Measurements from ENCODE around the gene NEO1. TPM values are rescaled to one million over a fixed set of nuclear protein-coding genes. Genes with fewer than 3 reads are reported as not detected.

The NEO1 gene
- total RNA-seq, 2 experiments from 2014 or later = 4.3 to 4.4 TPM

- H3K4me3 Mint-ChIP-seq = no peak overlapping the region
- no peaks in the 10 kb centered on the region for H3K4me1 Mint-ChIP-seq (ENCODE audit: low read depth)
- H3K27ac Mint-ChIP-seq = no peak overlapping the region
- H3K36me3 Mint-ChIP-seq (ENCODE audit: low read depth) = no peaks in the 10 kb centered on the region
- no peaks in the 10 kb centered on the region for H3K27me3 Mint-ChIP-seq (ENCODE audit: low read depth)
- CTCF ChIA-PET = interaction anchor here (0.6 kb wide), 1 partner anchor 82 kb away, joined by 3 read pairs; no protein-coding TSS in a partner anchor
- intact Hi-C loops (cut with micrococcal nuclease) = no loop called here
- DNase-seq = no peak
- no peaks in the 10 kb centered on the region for H3K9me3 Mint-ChIP-seq
Measured at GRCh38 chr15:73130830-73131229, 78.6 kb downstream of the NEO1 start.

DNA sequence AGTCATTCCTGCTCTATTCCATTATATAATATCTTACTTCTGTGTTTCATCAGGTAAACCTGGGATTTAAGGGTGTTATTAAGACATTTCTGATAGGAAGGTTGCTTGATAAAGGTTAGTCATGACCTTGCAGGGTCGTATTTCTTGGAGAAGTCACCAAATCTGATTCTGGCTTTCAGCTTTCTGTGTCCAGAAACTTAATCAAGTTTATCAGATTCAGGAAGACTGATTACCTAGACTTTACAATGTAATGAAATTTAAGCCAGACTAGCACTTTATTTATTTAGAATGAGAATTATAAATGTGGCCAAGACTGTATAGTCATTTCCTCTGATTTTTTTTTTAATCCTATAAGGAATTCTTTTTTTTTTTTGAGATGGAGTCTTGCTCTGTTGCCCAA is 81.9 kb downstream of the NEO1 start:
- Mint-ChIP-seq H3K36me3 (ENCODE audit: low read depth) (no peaks in the 10 kb centered on the region), H3K9me3 (no peaks in the 10 kb centered on the region), H3K4me1 (ENCODE audit: low read depth) (no peaks in the 10 kb centered on the region), H3K27ac (no peak overlapping the region), H3K4me3 (no peak overlapping the region), H3K27me3 (ENCODE audit: low read depth) (no peaks in the 10 kb centered on the region)
- CTCF ChIA-PET = interaction anchor here (1.3 kb wide), 1 partner anchor 12 kb away, joined by 3 read pairs; no protein-coding TSS in a partner anchor
- no peak for DNase-seq
- intact Hi-C loops (cut with micrococcal nuclease) = no loop called here

DNA sequence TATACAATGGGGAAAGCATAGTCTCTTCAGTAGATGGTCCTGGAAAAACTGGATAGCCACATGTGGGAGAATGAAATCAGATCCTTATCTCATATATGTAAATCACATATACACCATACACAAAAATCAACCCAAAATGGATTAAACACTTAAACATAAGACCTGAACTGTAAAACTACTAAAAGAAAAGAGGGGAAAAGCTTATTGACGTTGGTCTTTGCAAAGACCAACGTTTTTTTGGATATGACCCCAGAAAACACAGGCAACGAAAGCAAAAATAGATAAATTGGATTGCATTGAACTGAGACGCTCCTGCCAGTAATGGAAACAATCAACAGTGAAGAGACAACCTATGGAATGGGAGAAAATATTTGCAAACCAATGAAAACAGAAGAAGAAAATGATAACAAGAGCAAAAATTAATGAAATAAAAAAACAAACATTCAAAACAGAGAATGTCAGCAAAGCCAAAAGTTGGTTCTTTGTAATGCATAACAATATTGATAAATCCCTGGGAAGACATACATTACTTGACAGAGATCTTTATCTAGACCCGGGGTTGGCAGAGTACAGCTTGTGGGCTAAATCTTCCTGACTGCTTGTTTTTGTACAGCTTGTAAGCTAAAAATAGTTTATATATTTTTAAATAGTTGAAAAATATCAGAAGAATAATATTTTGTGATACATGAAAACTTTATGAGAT is 86.9 kb downstream of the NEO1 start:
- Mint-ChIP-seq H3K36me3 (ENCODE audit: low read depth) (peaks cover 2% of the 10 kb centered on the region), H3K4me3 (no peak overlapping the region), H3K9me3 (no peaks in the 10 kb centered on the region), H3K27ac (no peak overlapping the region), H3K4me1 (ENCODE audit: low read depth) (peaks cover 24% of the 10 kb centered on the region), H3K27me3 (ENCODE audit: low read depth) (no peaks in the 10 kb centered on the region)
- CTCF ChIA-PET = interaction anchor here (0.6 kb wide), 2 partner anchors 21 to 57 kb away, joined by 3 read pairs; no protein-coding TSS in a partner anchor
- DNase-seq = no peak
- intact Hi-C loops (cut with micrococcal nuclease) = no loop called here

DNA sequence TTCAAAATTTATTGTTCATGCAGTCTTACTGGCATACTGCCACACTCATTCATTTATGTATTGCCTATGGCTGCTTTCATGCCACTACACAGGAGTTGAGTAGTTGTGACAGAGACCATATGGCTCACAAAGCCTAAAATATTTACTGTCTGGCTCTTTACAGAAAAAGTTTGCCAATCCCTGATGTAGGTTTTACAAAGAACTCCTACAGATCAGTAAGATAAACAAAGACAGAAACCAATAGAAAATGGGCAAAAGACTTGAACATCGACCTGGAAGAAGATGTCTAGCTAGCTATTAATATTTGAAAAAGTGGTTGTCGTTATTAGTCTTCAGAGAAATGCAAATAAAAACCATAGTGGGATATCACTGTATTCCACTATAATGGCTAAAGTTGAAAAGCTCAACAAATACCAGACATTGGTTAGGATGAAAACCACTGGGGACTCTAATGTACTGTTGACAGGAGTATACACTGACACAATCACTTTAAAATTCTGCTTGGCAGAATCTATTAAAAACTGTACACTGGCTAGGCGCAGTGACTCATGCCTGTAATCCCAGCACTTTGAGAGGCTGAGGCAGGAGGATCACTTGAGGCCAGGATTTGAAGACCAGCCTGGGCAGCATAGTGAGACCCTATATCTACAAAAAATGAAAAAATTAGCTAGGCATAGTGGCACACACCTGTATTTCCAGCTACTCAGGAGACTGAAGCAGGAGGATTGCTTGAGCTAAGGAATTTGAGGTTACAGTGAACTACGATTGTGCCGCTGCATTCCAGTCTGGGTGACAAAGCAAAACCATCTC is 87.7 kb downstream of the NEO1 start:
- Mint-ChIP-seq H3K9me3 (no peaks in the 10 kb centered on the region), H3K4me3 (no peak overlapping the region), H3K27me3 (ENCODE audit: low read depth) (no peaks in the 10 kb centered on the region), H3K36me3 (ENCODE audit: low read depth) (peaks cover 2% of the 10 kb centered on the region), H3K27ac (no peak overlapping the region), H3K4me1 (ENCODE audit: low read depth) (peaks cover 29% of the 10 kb centered on the region)
- CTCF ChIA-PET = no interaction called here
- no peak for DNase-seq
- intact Hi-C loops (cut with micrococcal nuclease) = no loop called here

GRCh38 chr15:73141216-73141900 is 89.1 kb downstream of the NEO1 start:
- no peaks in the 10 kb centered on the region for H3K9me3 Mint-ChIP-seq
- CTCF ChIA-PET = interaction anchor here (1.0 kb wide), 1 partner anchor 29 kb away, joined by 3 read pairs; no protein-coding TSS in a partner anchor
- peaks cover 29% of the 10 kb centered on the region for H3K4me1 Mint-ChIP-seq (ENCODE audit: low read depth)
- peaks cover 2% of the 10 kb centered on the region for H3K36me3 Mint-ChIP-seq (ENCODE audit: low read depth)
- no peak overlapping the region for H3K27ac Mint-ChIP-seq
- no peak for DNase-seq
- H3K4me3 Mint-ChIP-seq = no peak overlapping the region
- H3K27me3 Mint-ChIP-seq (ENCODE audit: low read depth) = no peaks in the 10 kb centered on the region
- intact Hi-C loops (cut with micrococcal nuclease) = no loop called here

- Mint-ChIP-seq H3K9me3 (no peaks in the 10 kb centered on the region), H3K27ac (peak overlapping the region; percentile 63), H3K36me3 (ENCODE audit: low read depth) (peaks cover 2% of the 10 kb centered on the region), H3K27me3 (ENCODE audit: low read depth) (no peaks in the 10 kb centered on the region), H3K4me1 (ENCODE audit: low read depth) (peaks cover 29% of the 10 kb centered on the region), H3K4me3 (no peak overlapping the region)
- DNase-seq = peak; percentile 10
- CTCF ChIA-PET = interaction anchor here (0.6 to 1.0 kb wide), 2 partner anchors 30 to 354 kb away, joined by 3 read pairs; no protein-coding TSS in a partner anchor
- intact Hi-C loops (cut with micrococcal nuclease) = loop anchor here (2.0 kb wide), 1 partner anchor 554 kb away; no protein-coding TSS in a partner anchor
Measured at GRCh38 chr15:73142802-73143762, 90.8 kb downstream of the NEO1 start.

DNA sequence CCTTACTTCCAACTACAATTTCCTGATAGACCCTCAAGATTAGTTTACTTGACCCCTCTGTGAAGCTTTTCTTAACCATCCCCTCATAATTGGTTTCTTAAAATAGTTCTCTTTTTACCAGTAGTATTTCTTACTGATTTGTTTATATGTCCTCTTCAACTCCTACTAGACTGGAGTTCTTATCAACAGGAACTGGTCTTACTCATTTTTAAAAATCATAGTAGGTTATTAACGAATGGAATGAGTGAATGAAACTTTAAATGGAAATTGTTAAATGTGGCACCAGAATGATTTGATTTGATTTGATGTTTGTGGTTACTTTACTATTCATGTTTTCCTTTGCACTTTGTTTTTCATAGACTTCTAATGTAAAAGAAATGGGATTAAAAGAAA is 91.5 kb downstream of the NEO1 start:
- peaks cover 2% of the 10 kb centered on the region for H3K36me3 Mint-ChIP-seq (ENCODE audit: low read depth)
- no peak overlapping the region for H3K4me3 Mint-ChIP-seq
- intact Hi-C loops (cut with micrococcal nuclease) = loop anchor here (2.0 kb wide), 1 partner anchor 553 kb away; no protein-coding TSS in a partner anchor
- no peak for DNase-seq
- CTCF ChIA-PET = no interaction called here
- H3K27me3 Mint-ChIP-seq (ENCODE audit: low read depth) = no peaks in the 10 kb centered on the region
- H3K27ac Mint-ChIP-seq = peak overlapping the region; percentile 63
- no peaks in the 10 kb centered on the region for H3K9me3 Mint-ChIP-seq
- peaks cover 29% of the 10 kb centered on the region for H3K4me1 Mint-ChIP-seq (ENCODE audit: low read depth)

DNA sequence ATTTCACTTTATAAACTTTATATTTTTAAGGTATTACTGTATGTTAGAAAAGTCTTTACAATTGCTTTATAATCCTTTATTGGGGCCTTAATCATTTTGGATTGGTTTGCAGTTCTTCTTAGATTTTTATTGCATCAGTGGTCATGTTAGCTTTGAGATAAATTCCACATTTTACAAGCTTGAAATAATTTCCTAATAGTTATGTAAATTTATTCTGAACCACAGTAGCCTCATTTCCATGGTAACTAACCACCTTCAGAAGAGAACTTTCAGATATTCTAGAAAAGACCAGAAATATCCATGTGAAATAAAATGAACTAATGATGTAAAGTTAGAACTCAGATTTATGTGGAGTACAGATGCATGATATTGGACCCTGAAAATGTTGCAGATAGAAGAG is 94.2 kb downstream of the NEO1 start:
- Mint-ChIP-seq H3K9me3 (peaks cover 7% of the 10 kb centered on the region), H3K4me1 (ENCODE audit: low read depth) (peaks cover 29% of the 10 kb centered on the region), H3K27me3 (ENCODE audit: low read depth) (no peaks in the 10 kb centered on the region), H3K4me3 (no peak overlapping the region), H3K27ac (no peak overlapping the region), H3K36me3 (ENCODE audit: low read depth) (peaks cover 4% of the 10 kb centered on the region)
- intact Hi-C loops (cut with micrococcal nuclease) = no loop called here
- CTCF ChIA-PET = interaction anchor here (0.6 to 1.3 kb wide), 2 partner anchors 12 to 64 kb away, joined by 3 to 5 read pairs; no protein-coding TSS in a partner anchor
- no peak for DNase-seq

DNA sequence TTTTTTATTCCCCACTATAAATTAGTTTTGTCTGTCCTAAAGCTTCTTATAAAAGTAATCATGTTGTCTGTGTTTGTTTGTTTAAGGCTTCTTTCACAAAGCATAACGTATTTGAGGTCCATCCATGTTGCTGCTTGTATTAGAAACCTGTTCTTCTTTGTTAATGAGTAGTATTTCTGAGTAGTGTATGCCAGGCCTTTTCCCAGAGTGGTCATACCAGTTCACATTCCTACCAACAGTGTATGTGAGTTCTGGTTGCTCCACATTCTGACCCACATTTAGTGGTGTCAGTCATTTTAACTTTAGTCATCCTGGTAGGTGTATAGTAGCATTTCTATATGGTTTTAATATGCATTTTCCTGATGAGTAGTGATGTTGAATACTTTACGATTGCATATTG is 98.6 kb downstream of the NEO1 start:
- H3K9me3 Mint-ChIP-seq = peaks cover 26% of the 10 kb centered on the region
- no peak overlapping the region for H3K27ac Mint-ChIP-seq
- H3K4me1 Mint-ChIP-seq (ENCODE audit: low read depth) = no peaks in the 10 kb centered on the region
- CTCF ChIA-PET = interaction anchor here (1.1 kb wide), 1 partner anchor 23 kb away, joined by 3 read pairs; no protein-coding TSS in a partner anchor
- H3K4me3 Mint-ChIP-seq = no peak overlapping the region
- no peaks in the 10 kb centered on the region for H3K27me3 Mint-ChIP-seq (ENCODE audit: low read depth)
- DNase-seq = no peak
- intact Hi-C loops (cut with micrococcal nuclease) = no loop called here
- H3K36me3 Mint-ChIP-seq (ENCODE audit: low read depth) = peaks cover 6% of the 10 kb centered on the region

GRCh38 chr15:73153024-73153423 is 100.8 kb downstream of the NEO1 start:
- intact Hi-C loops (cut with micrococcal nuclease) = no loop called here
- Mint-ChIP-seq H3K27me3 (ENCODE audit: low read depth) (no peaks in the 10 kb centered on the region), H3K9me3 (peaks cover 31% of the 10 kb centered on the region), H3K4me1 (ENCODE audit: low read depth) (no peaks in the 10 kb centered on the region), H3K27ac (no peak overlapping the region), H3K4me3 (no peak overlapping the region), H3K36me3 (ENCODE audit: low read depth) (peaks cover 10% of the 10 kb centered on the region)
- CTCF ChIA-PET = no interaction called here
- DNase-seq = no peak

DNA sequence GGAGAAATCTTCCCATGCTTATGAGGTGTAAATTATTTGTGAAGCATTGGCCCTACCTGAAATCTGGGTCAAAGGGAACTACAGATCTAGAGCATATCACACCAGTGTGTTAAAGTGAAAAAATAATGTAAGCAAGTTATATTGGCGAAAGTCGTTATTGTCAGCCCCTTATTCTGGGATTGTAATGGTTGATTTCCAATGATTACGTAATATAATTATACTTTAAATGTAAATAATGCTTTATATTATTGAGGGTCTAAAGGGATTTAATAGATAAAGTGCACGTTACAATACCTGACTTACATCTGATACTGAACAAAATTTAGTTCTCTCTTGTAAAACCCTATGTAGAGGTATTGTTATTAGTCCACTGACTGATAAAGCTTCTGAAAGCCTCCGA is 101.2 kb downstream of the NEO1 start:
- intact Hi-C loops (cut with micrococcal nuclease) = no loop called here
- CTCF ChIA-PET = no interaction called here
- Mint-ChIP-seq H3K27me3 (ENCODE audit: low read depth) (no peaks in the 10 kb centered on the region), H3K9me3 (peaks cover 31% of the 10 kb centered on the region), H3K4me1 (ENCODE audit: low read depth) (no peaks in the 10 kb centered on the region), H3K27ac (no peak overlapping the region), H3K36me3 (ENCODE audit: low read depth) (peaks cover 10% of the 10 kb centered on the region), H3K4me3 (no peak overlapping the region)
- DNase-seq = no peak
